Measurements from ENCODE around the gene GLIS1. TPM values are rescaled to one million over a fixed set of nuclear protein-coding genes. Genes with fewer than 3 reads are reported as not detected.

Gene GLIS1
- polyA plus RNA-seq, 1 donor from 2014 or later: not detected

DNA sequence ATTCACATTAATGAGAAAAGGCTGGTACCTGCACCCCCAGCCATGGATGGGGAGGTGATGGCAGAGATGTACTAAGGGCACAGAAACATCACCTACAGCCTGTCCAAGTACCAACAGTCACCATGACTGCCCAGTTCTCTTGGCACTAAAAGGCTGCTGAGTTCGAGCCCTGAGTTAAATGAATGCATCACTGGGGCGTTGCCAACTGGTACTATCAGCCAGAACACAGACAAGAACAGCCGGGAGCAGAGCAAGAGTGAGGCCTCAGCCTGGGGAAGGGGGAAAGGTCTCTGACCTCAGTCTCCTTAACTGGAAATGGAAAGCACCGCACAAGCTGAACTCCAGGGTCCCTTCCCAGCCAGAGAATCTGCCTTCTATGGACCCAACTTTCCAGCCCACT, 60.5 kb downstream of the GLIS1 start:
- Histone ChIP-seq H3K79me2 (replicated peaks; ENCODE audit: insufficient read depth, low read length) (no peaks in the 10 kb centered on the region), H3K9me3 (ENCODE audit: low read length) (no peaks in the 10 kb centered on the region), H3K4me3 (ENCODE audit: low read length) (no peak overlapping the region), H3F3A (ENCODE audit: insufficient read depth, low read length, poor library complexity, severe bottlenecking) (no peaks in the 10 kb centered on the region), H3K27ac (ENCODE audit: low read length) (no peak overlapping the region), H3K4me2 (ENCODE audit: low read length) (no peak overlapping the region), H3K27me3 (ENCODE audit: insufficient read depth, low read depth, low read length) (no peaks in the 10 kb centered on the region), H3K36me3 (ENCODE audit: insufficient read depth, low read length) (no peaks in the 10 kb centered on the region), H3K9ac (ENCODE audit: low read length) (no peak overlapping the region), H2AFZ (ENCODE audit: low read depth, low read length) (no peak overlapping the region), H4K20me1 (ENCODE audit: insufficient read depth) (no peaks in the 10 kb centered on the region), H3K9me2 (ENCODE audit: insufficient read depth, low read length) (no peaks in the 10 kb centered on the region)
- TF ChIP-seq RAD21 (conservative IDR thresholded peaks at IDR 0.05): no peak
- TF ChIP-seq, protein P1, sequence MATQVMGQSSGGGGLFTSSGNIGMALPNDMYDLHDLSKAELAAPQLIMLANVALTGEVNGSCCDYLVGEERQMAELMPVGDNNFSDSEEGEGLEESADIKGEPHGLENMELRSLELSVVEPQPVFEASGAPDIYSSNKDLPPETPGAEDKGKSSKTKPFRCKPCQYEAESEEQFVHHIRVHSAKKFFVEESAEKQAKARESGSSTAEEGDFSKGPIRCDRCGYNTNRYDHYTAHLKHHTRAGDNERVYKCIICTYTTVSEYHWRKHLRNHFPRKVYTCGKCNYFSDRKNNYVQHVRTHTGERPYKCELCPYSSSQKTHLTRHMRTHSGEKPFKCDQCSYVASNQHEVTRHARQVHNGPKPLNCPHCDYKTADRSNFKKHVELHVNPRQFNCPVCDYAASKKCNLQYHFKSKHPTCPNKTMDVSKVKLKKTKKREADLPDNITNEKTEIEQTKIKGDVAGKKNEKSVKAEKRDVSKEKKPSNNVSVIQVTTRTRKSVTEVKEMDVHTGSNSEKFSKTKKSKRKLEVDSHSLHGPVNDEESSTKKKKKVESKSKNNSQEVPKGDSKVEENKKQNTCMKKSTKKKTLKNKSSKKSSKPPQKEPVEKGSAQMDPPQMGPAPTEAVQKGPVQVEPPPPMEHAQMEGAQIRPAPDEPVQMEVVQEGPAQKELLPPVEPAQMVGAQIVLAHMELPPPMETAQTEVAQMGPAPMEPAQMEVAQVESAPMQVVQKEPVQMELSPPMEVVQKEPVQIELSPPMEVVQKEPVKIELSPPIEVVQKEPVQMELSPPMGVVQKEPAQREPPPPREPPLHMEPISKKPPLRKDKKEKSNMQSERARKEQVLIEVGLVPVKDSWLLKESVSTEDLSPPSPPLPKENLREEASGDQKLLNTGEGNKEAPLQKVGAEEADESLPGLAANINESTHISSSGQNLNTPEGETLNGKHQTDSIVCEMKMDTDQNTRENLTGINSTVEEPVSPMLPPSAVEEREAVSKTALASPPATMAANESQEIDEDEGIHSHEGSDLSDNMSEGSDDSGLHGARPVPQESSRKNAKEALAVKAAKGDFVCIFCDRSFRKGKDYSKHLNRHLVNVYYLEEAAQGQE (IDR thresholded peaks at IDR 0.05; ENCODE audit: borderline replicate concordance): no peak
- no peak for TF ChIP-seq MXI1 (conservative IDR thresholded peaks at IDR 0.05; ENCODE audit: poor library complexity, severe bottlenecking)
- TF ChIP-seq, protein P2, sequence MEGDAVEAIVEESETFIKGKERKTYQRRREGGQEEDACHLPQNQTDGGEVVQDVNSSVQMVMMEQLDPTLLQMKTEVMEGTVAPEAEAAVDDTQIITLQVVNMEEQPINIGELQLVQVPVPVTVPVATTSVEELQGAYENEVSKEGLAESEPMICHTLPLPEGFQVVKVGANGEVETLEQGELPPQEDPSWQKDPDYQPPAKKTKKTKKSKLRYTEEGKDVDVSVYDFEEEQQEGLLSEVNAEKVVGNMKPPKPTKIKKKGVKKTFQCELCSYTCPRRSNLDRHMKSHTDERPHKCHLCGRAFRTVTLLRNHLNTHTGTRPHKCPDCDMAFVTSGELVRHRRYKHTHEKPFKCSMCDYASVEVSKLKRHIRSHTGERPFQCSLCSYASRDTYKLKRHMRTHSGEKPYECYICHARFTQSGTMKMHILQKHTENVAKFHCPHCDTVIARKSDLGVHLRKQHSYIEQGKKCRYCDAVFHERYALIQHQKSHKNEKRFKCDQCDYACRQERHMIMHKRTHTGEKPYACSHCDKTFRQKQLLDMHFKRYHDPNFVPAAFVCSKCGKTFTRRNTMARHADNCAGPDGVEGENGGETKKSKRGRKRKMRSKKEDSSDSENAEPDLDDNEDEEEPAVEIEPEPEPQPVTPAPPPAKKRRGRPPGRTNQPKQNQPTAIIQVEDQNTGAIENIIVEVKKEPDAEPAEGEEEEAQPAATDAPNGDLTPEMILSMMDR (IDR thresholded peaks at IDR 0.05; ENCODE audit: poor library complexity, severe bottlenecking): no peak
- TF ChIP-seq EZH2 (IDR thresholded peaks at IDR 0.05; ENCODE audit: borderline replicate concordance, insufficient read depth, low read length, poor library complexity, severe bottlenecking): no peak
- TF ChIP-seq TAF1 (IDR thresholded peaks at IDR 0.05; ENCODE audit: low read depth): no peak
- TF ChIP-seq POLR2AphosphoS5 (IDR thresholded peaks at IDR 0.05): no peak
- no peak for TF ChIP-seq EP300 (conservative IDR thresholded peaks at IDR 0.05; ENCODE audit: poor library complexity, severe bottlenecking)
- no peak for TF ChIP-seq SMC3 (conservative IDR thresholded peaks at IDR 0.05; ENCODE audit: poor library complexity)

DNA sequence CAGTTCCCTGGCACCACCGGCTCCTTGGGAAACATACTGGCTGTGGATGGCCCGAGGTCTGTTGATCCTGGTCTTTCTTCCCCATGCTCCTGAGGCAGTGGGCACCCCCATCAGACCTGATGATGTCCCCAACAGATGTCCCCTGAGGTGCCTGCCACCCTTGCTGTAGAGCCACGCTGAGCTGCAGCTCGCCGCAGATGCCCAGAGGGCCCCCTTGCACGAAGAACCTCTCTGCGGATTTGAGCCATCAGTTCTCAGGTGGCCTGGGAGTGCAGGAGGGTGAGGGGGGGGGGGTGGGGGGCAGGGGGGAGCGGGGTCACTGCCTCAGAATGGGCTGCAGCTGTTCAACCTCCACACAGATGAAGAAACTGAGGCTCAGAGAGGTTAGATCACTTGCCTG, 60.9 kb downstream of the GLIS1 start:
- H3F3A ChIP-seq (ENCODE audit: insufficient read depth, low read length, poor library complexity, severe bottlenecking): no peaks in the 10 kb centered on the region
- H3K9ac ChIP-seq (ENCODE audit: low read length): no peak overlapping the region
- H3K9me2 ChIP-seq (ENCODE audit: insufficient read depth, low read length): no peaks in the 10 kb centered on the region
- H3K36me3 ChIP-seq (ENCODE audit: insufficient read depth, low read length): no peaks in the 10 kb centered on the region
- H3K27me3 ChIP-seq (ENCODE audit: insufficient read depth, low read depth, low read length): no peaks in the 10 kb centered on the region
- no peak overlapping the region for H3K4me3 ChIP-seq (ENCODE audit: low read length)
- H3K4me2 ChIP-seq (ENCODE audit: low read length): no peak overlapping the region
- H3K79me2 ChIP-seq (replicated peaks; ENCODE audit: insufficient read depth, low read length): no peaks in the 10 kb centered on the region
- no peak overlapping the region for H3K27ac ChIP-seq (ENCODE audit: low read length)
- H3K9me3 ChIP-seq (ENCODE audit: low read length): no peaks in the 10 kb centered on the region
- no peaks in the 10 kb centered on the region for H4K20me1 ChIP-seq (ENCODE audit: insufficient read depth)
- H2AFZ ChIP-seq (ENCODE audit: low read depth, low read length): no peak overlapping the region
- TF ChIP-seq POLR2AphosphoS5 (IDR thresholded peaks at IDR 0.05): no peak
- TF ChIP-seq, protein P2 (IDR thresholded peaks at IDR 0.05; ENCODE audit: poor library complexity, severe bottlenecking): no peak
- no peak for TF ChIP-seq TAF1 (IDR thresholded peaks at IDR 0.05; ENCODE audit: low read depth)
- TF ChIP-seq SMC3 (conservative IDR thresholded peaks at IDR 0.05; ENCODE audit: poor library complexity): no peak
- TF ChIP-seq, protein P1 (IDR thresholded peaks at IDR 0.05; ENCODE audit: borderline replicate concordance): no peak
- no peak for TF ChIP-seq MXI1 (conservative IDR thresholded peaks at IDR 0.05; ENCODE audit: poor library complexity, severe bottlenecking)
- no peak for TF ChIP-seq RAD21 (conservative IDR thresholded peaks at IDR 0.05)
- TF ChIP-seq EZH2 (IDR thresholded peaks at IDR 0.05; ENCODE audit: borderline replicate concordance, insufficient read depth, low read length, poor library complexity, severe bottlenecking): no peak
- no peak for TF ChIP-seq EP300 (conservative IDR thresholded peaks at IDR 0.05; ENCODE audit: poor library complexity, severe bottlenecking)

Data from neural cell (in vitro differentiated cells).